CD4-positive, alpha-beta T cell treated with Interleukin-2 at 100 ng/mL for 4 hours (primary cell): ENCODE results near the gene STXBP1.

Experiments used
- DNase-seq: peaks from one replicate; pipeline ENCODE4 v3.0.0-alpha.2; 2020; ENCODE audit warnings: low spot score

The STXBP1 gene

GRCh38 chr9:127654619-127655018, 42.5 kb downstream of the STXBP1 start:
- no peak for DNase-seq

DNA sequence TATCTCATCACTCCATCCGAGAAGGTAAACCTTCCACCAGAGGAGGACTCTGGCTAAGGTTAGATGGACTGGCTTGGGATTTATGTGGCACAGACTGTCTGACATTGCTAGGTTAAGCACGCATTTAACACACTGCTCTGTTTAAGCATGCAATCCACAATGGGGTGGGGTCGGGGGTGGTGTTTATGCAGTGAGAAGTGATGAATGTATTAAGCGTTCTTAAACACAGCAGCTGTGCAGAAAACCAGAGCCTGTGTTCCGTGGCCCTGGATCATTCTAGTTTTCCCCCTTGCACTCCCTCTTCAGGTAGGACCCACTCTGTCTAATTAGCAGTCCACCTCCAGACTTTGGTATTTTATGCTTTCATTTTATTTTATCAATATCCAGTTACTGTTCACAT, 46.4 kb downstream of the STXBP1 start:
- no peak for DNase-seq

DNA sequence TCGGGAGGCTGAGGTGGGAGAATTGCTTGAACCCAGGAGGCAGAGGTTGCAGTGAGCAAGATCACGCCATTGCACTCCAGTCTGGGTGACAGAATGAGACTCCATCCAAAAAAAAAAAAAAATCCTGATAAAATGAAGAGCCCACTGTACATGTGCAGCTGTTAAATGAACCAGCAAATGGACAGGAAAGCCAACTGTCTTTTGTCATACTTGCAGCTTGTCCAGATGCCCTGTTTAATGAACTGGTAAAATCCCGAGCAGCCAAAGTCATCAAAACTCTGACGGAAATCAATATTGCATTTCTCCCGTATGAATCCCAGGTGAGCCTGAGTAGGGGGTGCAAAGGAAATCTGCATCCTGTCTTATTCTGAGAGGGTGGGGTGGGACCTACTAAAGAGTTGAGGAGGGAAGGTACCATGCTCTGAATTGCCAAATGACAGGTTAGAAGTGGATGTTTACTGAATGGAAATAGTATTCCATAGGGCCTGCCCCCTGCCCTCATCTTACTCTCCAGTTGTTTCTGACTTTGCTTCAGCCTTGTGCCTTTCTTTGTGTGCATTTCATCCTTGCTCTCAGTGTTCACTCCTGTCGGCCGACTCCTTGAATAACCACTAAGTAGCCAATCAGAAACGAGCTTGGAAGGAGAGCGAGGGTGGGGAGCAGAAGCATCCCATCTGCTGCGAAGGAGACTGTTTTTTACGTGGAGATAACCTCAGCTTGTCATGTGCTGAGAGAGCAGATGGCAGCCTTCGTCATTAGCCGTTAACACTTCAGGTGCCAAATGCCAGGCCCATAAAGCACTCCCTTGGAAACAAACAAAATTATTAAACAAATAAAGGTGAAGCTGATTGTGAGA, 49.0 kb downstream of the STXBP1 start:
- DNase-seq = no peak

DNA sequence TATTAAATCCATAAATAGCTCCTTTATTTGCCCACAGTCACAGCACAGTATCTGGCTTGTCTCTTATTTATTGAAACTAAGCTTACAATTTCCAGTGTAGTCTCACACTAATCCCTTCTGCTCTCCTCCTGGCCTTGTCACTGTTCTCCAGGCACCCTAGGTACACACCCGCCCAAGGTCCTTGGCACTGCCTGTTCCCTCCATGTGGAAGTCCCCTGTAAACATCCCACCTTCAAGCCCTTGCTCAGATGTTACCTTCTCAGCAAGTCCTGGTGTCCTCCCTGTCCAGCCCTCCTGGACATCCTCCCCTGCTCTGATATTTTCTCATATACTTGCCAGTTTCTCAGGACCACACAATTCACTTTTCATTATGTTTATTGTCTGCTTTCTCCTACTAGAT, 50.5 kb downstream of the STXBP1 start:
- no peak for DNase-seq

GRCh38 chr9:127664324-127664677, 52.2 kb downstream of the STXBP1 start:
- DNase-seq = no peak

GRCh38 chr9:127664678-127665507, 52.8 kb downstream of the STXBP1 start:
- DNase-seq = no peak

GRCh38 chr9:127667127-127667844, 55.2 kb downstream of the STXBP1 start:
- no peak for DNase-seq

DNA sequence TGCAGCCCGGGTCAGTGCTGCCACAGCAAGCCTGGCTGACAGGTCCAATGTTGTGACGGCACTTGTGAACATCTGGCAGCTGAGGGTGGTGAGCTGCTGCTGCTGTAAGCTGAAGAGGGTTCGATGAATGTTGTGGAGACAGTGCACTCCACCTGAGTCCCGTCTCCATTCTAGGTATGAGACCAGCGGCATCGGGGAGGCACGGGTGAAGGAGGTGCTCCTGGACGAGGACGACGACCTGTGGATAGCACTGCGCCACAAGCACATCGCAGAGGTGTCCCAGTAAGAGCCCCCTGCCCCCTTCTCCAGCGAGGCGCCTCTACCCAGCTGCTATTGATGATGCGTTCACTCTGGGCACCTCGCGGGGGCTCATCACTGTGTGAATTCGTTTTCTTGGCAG, 55.8 kb downstream of the STXBP1 start:
- no peak for DNase-seq

- no peak for DNase-seq
Measured at GRCh38 chr9:127673234-127673633, 61.2 kb downstream of the STXBP1 start.

DNA sequence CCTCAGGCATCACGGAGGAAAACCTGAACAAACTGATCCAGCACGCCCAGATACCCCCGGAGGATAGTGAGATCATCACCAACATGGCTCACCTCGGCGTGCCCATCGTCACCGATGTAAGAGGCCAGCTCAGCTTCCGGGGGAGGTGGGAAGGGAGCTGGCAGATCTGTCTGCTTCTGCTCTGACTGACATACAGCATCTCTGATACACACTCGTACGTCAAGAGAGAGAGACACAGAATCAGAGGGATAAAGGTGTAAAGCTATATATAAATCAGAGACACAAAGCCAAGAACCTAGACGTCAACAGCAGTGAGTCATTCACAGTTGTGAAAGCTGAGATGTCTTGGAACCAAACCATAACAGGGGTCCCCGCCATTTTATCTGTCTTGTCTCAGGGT, 64.6 kb downstream of the STXBP1 start:
- no peak for DNase-seq

- no peak for DNase-seq
Measured at GRCh38 chr9:127679506-127679905, 67.4 kb downstream of the STXBP1 start.

GRCh38 chr9:127680226-127680625, 68.1 kb downstream of the STXBP1 start:
- no peak for DNase-seq

DNA sequence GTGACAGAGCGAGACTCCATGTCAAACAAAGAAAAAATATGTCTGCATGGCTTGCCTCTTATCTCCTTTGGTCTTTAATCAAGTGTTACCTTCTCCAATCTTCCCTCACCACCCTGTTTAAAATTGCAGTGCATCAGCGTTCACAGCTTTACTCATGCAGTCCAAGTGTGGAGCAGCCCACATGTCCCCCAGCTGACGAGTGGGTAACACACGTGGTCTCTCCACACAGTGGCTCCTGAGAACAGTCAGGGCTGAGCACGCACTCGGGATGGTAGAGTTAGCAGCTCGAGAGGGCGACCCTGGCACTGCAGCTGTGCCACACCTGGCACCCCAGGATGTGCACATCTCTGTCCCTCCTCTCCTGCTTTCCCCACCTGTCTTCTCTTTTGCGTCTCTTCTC, 68.8 kb downstream of the STXBP1 start:
- DNase-seq = no peak

GRCh38 chr9:127682351-127683136, 70.5 kb downstream of the STXBP1 start:
- no peak for DNase-seq

DNA sequence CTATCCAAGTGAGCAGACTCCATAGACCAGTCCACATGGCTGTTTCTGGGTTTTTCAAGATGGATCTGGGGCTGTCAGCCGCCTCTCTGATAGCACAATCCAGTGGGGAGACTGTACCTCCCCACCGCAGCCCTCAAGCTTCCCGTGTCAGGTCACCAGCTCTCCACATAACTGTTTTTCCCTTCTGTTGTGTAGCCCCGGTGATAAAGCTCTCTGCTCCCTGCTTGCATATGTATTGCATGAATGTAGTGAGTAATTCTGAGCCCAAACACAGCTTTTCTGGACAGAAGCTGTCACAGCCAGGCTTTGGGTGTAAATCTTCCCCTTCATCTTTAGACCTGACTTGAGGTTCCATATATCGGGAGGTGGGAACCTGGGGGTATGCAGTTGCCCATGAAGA, 71.6 kb downstream of the STXBP1 start:
- DNase-seq = no peak

- DNase-seq = no peak
Measured at GRCh38 chr9:127684576-127684975, 72.5 kb downstream of the STXBP1 start.

GRCh38 chr9:127686461-127687393, 74.7 kb downstream of the STXBP1 start:
- no peak for DNase-seq

DNA sequence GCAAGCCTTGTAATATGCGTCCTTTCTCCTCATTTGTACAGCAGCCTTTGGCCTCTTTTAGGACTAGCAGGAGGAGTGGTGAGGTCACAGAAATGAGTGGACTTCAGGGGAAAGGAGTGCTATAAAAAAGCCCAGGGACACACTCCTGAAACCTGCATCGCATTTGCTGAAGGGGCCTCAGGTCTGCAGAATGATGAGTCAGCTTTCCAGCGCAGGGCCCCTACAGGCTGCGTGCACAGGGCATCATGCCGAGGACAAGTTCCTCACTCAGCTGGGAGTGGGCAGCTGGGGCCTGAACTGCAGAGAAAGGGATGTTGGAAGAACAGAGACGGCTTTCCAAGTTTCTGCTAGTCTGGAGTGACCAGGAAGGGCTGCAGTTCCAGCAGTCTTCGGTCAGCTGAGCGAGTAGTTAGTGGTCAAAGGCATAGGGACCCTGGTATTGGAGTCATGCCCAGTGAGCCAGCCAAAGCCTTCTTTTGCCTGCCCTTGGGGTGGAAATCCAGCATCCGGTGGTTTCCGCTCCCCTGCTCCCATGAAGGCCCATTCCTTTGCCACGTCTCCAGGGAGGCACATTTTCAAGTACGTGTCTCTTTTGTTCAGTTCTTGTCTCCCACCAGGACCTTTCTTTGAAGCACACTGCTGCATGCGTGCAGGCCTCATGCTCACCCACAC, 77.4 kb downstream of the STXBP1 start:
- no peak for DNase-seq

DNA sequence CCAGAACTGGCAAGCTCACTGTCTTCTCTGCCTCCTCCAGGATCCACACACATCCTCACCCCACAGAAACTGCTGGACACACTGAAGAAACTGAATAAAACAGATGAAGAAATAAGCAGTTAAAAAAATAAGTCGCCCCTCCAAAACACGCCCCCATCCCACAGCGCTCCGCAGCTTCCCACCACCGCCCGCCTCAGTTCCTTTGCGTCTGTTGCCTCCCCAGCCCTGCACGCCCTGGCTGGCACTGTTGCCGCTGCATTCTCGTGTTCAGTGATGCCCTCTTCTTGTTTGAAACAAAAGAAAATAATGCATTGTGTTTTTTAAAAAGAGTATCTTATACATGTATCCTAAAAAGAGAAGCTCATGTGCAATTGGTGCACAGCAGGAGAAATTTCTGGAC, 78.7 kb downstream of the STXBP1 start:
- DNase-seq = no peak

DNA sequence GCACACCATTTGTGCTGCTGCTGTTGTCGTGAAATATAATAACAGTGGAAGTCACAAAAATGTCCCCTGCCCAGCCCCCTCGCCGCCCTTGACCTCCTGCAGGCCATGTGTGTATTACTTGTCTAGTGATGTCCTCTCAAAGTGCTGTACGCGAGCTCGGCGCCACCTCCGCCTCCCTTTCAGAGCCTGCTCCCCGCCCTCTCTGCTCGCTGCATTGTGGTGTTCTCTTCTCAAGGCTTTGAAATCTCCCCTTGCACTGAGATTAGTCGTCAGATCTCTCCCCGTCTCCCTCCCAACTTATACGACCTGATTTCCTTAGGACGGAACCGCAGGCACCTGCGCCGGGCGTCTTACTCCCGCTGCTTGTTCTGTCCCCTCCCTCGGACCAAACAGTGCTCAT, 80.0 kb downstream of the STXBP1 start:
- no peak for DNase-seq
